ENCODE data around the gene JADE1. TPM values are rescaled to one million over a fixed set of nuclear protein-coding genes. Genes with fewer than 3 reads are reported as not detected.
A peak's percentile ranks its signal among the peaks of the same experiment; 100 is the strongest.

The JADE1 gene
- total and polyA plus RNA-seq, 9 of the 15 experiments (the other 6 are each of a cell fraction or from before 2014, with no cell fraction given) = 8.3 to 37.9 (median 24.4) TPM

DNA sequence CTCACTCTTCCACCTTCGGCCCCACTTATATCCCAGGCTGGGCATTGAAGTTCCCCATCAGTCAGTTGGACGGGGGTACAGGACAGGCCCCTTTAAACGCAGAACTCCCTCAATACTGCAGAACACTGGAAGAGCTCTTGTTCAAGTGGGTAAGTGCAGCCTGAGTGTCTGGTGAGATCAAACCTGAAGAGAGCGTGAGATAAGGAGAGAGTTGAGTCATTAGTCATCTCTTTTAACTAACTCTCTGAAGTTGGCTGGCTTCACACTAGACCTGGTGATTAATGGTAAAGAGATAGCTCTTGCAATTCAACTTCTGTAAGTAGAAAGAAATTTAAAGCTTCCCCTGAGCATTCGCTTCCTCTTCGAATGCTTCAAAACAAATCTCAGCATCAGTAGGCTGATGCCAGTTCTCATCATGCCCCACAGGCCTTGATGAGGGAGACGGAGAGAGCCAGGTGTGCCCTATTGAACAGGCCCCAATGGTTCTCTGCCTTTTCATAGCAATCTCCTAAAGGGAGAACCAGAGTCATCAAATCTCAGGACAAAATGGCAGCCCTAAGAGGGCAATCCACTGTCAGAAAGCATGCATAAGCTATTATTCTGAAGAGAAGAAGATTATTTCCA, 41.0 kb upstream of the JADE1 start (continued):
- TF ChIP-seq, protein P1, sequence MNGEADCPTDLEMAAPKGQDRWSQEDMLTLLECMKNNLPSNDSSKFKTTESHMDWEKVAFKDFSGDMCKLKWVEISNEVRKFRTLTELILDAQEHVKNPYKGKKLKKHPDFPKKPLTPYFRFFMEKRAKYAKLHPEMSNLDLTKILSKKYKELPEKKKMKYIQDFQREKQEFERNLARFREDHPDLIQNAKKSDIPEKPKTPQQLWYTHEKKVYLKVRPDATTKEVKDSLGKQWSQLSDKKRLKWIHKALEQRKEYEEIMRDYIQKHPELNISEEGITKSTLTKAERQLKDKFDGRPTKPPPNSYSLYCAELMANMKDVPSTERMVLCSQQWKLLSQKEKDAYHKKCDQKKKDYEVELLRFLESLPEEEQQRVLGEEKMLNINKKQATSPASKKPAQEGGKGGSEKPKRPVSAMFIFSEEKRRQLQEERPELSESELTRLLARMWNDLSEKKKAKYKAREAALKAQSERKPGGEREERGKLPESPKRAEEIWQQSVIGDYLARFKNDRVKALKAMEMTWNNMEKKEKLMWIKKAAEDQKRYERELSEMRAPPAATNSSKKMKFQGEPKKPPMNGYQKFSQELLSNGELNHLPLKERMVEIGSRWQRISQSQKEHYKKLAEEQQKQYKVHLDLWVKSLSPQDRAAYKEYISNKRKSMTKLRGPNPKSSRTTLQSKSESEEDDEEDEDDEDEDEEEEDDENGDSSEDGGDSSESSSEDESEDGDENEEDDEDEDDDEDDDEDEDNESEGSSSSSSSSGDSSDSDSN (IDR thresholded peaks at IDR 0.05; ENCODE audit: borderline replicate concordance in 1 of 2, low read depth in 2 of 2, low read length in 2 of 2) = no peak
- TF ChIP-seq, protein P2, sequence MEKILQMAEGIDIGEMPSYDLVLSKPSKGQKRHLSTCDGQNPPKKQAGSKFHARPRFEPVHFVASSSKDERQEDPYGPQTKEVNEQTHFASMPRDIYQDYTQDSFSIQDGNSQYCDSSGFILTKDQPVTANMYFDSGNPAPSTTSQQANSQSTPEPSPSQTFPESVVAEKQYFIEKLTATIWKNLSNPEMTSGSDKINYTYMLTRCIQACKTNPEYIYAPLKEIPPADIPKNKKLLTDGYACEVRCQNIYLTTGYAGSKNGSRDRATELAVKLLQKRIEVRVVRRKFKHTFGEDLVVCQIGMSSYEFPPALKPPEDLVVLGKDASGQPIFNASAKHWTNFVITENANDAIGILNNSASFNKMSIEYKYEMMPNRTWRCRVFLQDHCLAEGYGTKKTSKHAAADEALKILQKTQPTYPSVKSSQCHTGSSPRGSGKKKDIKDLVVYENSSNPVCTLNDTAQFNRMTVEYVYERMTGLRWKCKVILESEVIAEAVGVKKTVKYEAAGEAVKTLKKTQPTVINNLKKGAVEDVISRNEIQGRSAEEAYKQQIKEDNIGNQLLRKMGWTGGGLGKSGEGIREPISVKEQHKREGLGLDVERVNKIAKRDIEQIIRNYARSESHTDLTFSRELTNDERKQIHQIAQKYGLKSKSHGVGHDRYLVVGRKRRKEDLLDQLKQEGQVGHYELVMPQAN (IDR thresholded peaks at IDR 0.05; ENCODE audit: borderline replicate concordance) = no peak
- no peak for TF ChIP-seq CREB1 (IDR thresholded peaks at IDR 0.05)
- TF ChIP-seq CREB1 (CRISPR knock-in tag; IDR thresholded peaks at IDR 0.05) = no peak
- no peak for TF ChIP-seq KLF13 (tag; IDR thresholded peaks at IDR 0.05; ENCODE audit: borderline replicate concordance, low read depth)
- TF ChIP-seq, protein P3, sequence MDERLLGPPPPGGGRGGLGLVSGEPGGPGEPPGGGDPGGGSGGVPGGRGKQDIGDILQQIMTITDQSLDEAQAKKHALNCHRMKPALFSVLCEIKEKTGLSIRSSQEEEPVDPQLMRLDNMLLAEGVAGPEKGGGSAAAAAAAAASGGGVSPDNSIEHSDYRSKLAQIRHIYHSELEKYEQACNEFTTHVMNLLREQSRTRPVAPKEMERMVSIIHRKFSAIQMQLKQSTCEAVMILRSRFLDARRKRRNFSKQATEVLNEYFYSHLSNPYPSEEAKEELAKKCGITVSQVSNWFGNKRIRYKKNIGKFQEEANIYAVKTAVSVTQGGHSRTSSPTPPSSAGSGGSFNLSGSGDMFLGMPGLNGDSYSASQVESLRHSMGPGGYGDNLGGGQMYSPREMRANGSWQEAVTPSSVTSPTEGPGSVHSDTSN (CRISPR knock-in tag; IDR thresholded peaks at IDR 0.05; ENCODE audit: low read depth) = no peak
- TF ChIP-seq, protein P3 (tag; conservative IDR thresholded peaks at IDR 0.05; ENCODE audit: low read depth) = peak; percentile 74
- peak; percentile 7; the same call in 1 of the 2 replicates for TF ChIP-seq EP300 (IDR thresholded peaks at IDR 0.05; ENCODE audit: low read length)
- no peak for TF ChIP-seq RFX5 (IDR thresholded peaks at IDR 0.05; ENCODE audit: low read depth, low read length)
- TF ChIP-seq ARID1B (IDR thresholded peaks at IDR 0.05) = peak; percentile 58
- TF ChIP-seq, protein P4, sequence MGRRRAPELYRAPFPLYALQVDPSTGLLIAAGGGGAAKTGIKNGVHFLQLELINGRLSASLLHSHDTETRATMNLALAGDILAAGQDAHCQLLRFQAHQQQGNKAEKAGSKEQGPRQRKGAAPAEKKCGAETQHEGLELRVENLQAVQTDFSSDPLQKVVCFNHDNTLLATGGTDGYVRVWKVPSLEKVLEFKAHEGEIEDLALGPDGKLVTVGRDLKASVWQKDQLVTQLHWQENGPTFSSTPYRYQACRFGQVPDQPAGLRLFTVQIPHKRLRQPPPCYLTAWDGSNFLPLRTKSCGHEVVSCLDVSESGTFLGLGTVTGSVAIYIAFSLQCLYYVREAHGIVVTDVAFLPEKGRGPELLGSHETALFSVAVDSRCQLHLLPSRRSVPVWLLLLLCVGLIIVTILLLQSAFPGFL (CRISPR knock-in tag; IDR thresholded peaks at IDR 0.05) = no peak

Data from K562 (cell line).